GM12892 (cell line): ENCODE measurements around the gene RNASET2.

Experiments used
- POLR2A ChIP-seq: IDR thresholded peaks from 2 replicates; pipeline ENCODE4 v1.6.1; 2011; ENCODE audit warnings: low read depth, low read length, control low read depth
- POLR2AphosphoS5 ChIP-seq: IDR thresholded peaks from 2 replicates; pipeline ENCODE4 v1.6.1; 2011; ENCODE audit warnings: low read depth, low read length, control low read depth
- TAF1 ChIP-seq: IDR thresholded peaks from 2 replicates; pipeline ENCODE4 v1.6.1; 2011; ENCODE audit warnings: low read depth, mild to moderate bottlenecking, control low read depth, low read length, borderline replicate concordance

GRCh38 chr6:166908811-166909210, 47.5 kb downstream of the RNASET2 start:
- no peak for TF ChIP-seq POLR2A
- no peak for TF ChIP-seq POLR2AphosphoS5
- TF ChIP-seq TAF1, result no peak
